PC-3 (cell line): Measurements from ENCODE around the gene SPRR2B. TPM values are rescaled to one million over a fixed set of nuclear protein-coding genes. Genes with fewer than 3 reads are reported as not detected.
"Not testable (repeated sequence)": the region's sequence is repeated elsewhere in the genome, so short reads cannot be mapped to it uniquely, and the experiment has no call there.

Source experiments
- ATAC-seq: fragments of 200-7000 bp; cut with Tn5 transposase; 2 replicates; pipeline ENCODE4 v1.9.1; 2020; ENCODE audit warnings: mild to moderate bottlenecking, moderate library complexity
- BruUV-seq: library from RNA; stranded (reverse); fragments of 400-500 nt; replicated peaks from 2 replicates; lab custom pipeline; 2021; lab: Mats Ljungman, UMichigan
- CTCF ChIA-PET: fragments of 300-600 bp; sonication (Branson Sonifier 250); formaldehyde crosslinking; loops from one replicate; lab custom pipeline; 2022; ENCODE audit warnings: antibody characterized with exemption; lab: Charles Lee
- POLR2A ChIA-PET: fragments of 300-600 bp; sonication (Branson Sonifier 250); formaldehyde crosslinking; loops from one replicate; lab custom pipeline; 2022; ENCODE audit warnings: antibody characterized with exemption; ENCODE audit not compliant: unreplicated experiment; lab: Charles Lee
- DNase-seq: peaks from one replicate; pipeline ENCODE4 v3.0.0-alpha.2; 2015
- H2AFZ ChIP-seq: fragments of 300-600 bp; sonication (generic); 2 replicates; pipeline ENCODE4 v1.6.0; 2016; ENCODE audit warnings: antibody characterized with exemption, low read length
- H3F3A ChIP-seq: fragments of 300-600 bp; sonication (generic); one replicate; pipeline ENCODE4 v1.6.0; 2017; ENCODE audit warnings: antibody characterized with exemption, low read length, control low read depth, mild to moderate bottlenecking; ENCODE audit not compliant: unreplicated experiment
- H3K27ac ChIP-seq: fragments of 300-600 bp; sonication (generic); 2 replicates; pipeline ENCODE4 v1.5.1; 2016; ENCODE audit warnings: mild to moderate bottlenecking, low read length
- H3K27me3 ChIP-seq: fragments of 300-600 bp; sonication (generic); 2 replicates; pipeline ENCODE4 v1.6.1; 2016; ENCODE audit warnings: low read length, mixed read lengths
- H3K36me3 ChIP-seq: fragments of 300-600 bp; sonication (generic); 2 replicates; pipeline ENCODE4 v1.6.1; 2016; ENCODE audit warnings: low read depth, mixed run types, low read length, mixed read lengths
- H3K4me1 ChIP-seq: fragments of 300-600 bp; sonication (generic); 2 replicates; pipeline ENCODE4 v1.5.1; 2016; ENCODE audit warnings: low read length; ENCODE audit not compliant: insufficient read depth
- H3K4me2 ChIP-seq: fragments of 300-600 bp; sonication (generic); 2 replicates; pipeline ENCODE4 v1.6.0; 2016; ENCODE audit warnings: low read length
- H3K4me3 ChIP-seq: fragments of 300-600 bp; sonication (generic); 2 replicates; pipeline ENCODE4 v1.5.1; 2016; ENCODE audit warnings: mild to moderate bottlenecking, low read length, mixed read lengths
- H3K79me2 ChIP-seq: fragments of 300-600 bp; sonication (generic); 2 replicates; pipeline ENCODE4 v1.6.1; 2017; ENCODE audit warnings: low read length, mixed read lengths
- H3K9ac ChIP-seq: fragments of 300-600 bp; sonication (generic); 2 replicates; pipeline ENCODE4 v1.6.0; 2016; ENCODE audit warnings: mild to moderate bottlenecking, low read length
- H3K9me2 ChIP-seq: fragments of 300-600 bp; sonication (generic); replicated peaks from 2 replicates; pipeline ENCODE4 v1.6.1; 2016; ENCODE audit warnings: mixed run types, low read length, mixed read lengths
- H3K9me3 ChIP-seq: fragments of 300-600 bp; sonication (generic); 2 replicates; pipeline ENCODE4 v1.6.1; 2016; ENCODE audit warnings: low read length, mixed read lengths
- H4K20me1 ChIP-seq: fragments of 300-600 bp; sonication (generic); 2 replicates; pipeline ENCODE4 v1.6.1; 2016; ENCODE audit warnings: low read length, mixed read lengths
- EZH2 ChIP-seq: fragments of 300-600 bp; sonication (generic); IDR thresholded peaks from one replicate; pipeline ENCODE4 v1.6.1; 2017; ENCODE audit warnings: antibody characterized with exemption, mild to moderate bottlenecking, low read length; ENCODE audit not compliant: unreplicated experiment
- EZH2phosphoT487 ChIP-seq: fragments of 300-600 bp; sonication (generic); IDR thresholded peaks from 2 replicates; pipeline ENCODE4 v1.6.1; 2018; ENCODE audit warnings: mild to moderate bottlenecking, antibody characterized with exemption, low read length, borderline replicate concordance
- intact Hi-C: fragments of 100-400 bp; cut with micrococcal nuclease; formaldehyde crosslinking; loops from 2 replicates; pipeline ENCODE4 v1.9.0; 2023
- total RNA-seq: library from RNA; depleted of rRNA; stranded (reverse); fragments of >200 nt; gene quantifications from 2 replicates; pipeline ENCODE4 v1.2.3, GENCODE V29; 2014
- TF ChIP-seq, protein P1 (sequence below): fragments of 300-600 bp; sonication (generic); conservative IDR thresholded peaks from 2 replicates; pipeline ENCODE4 v1.5.1; 2017; ENCODE audit warnings: antibody characterized with exemption, low read depth, mild to moderate bottlenecking, low read length

The SPRR2B gene
- total RNA-seq, 1 experiment from 2014 or later: not detected

- H3K27me3 ChIP-seq: peaks cover 17% of the 10 kb centered on the region; the same call in 1 of the 2 replicates
- ATAC-seq: no peak
- H3K9me3 ChIP-seq: no peaks in the 10 kb centered on the region
- POLR2A ChIA-PET: no interaction called here
- H3K79me2 ChIP-seq: no peaks in the 10 kb centered on the region
- DNase-seq: no peak
- H3K4me3 ChIP-seq: no peak overlapping the region
- no peaks in the 10 kb centered on the region for H4K20me1 ChIP-seq
- H3K36me3 ChIP-seq: no peaks in the 10 kb centered on the region
- H2AFZ ChIP-seq: no peak overlapping the region
- H3K27ac ChIP-seq: no peak overlapping the region
- BruUV-seq: no TSS peak
- H3K9me2 ChIP-seq: no peaks in the 10 kb centered on the region
- no peak overlapping the region for H3K9ac ChIP-seq
- H3K4me1 ChIP-seq: no peaks in the 10 kb centered on the region; the same call in 1 of the 2 replicates
- CTCF ChIA-PET: no interaction called here
- no peaks in the 10 kb centered on the region for H3F3A ChIP-seq
- no peak for TF ChIP-seq EZH2
- TF ChIP-seq EZH2phosphoT487: no peak
- TF ChIP-seq, protein P1, sequence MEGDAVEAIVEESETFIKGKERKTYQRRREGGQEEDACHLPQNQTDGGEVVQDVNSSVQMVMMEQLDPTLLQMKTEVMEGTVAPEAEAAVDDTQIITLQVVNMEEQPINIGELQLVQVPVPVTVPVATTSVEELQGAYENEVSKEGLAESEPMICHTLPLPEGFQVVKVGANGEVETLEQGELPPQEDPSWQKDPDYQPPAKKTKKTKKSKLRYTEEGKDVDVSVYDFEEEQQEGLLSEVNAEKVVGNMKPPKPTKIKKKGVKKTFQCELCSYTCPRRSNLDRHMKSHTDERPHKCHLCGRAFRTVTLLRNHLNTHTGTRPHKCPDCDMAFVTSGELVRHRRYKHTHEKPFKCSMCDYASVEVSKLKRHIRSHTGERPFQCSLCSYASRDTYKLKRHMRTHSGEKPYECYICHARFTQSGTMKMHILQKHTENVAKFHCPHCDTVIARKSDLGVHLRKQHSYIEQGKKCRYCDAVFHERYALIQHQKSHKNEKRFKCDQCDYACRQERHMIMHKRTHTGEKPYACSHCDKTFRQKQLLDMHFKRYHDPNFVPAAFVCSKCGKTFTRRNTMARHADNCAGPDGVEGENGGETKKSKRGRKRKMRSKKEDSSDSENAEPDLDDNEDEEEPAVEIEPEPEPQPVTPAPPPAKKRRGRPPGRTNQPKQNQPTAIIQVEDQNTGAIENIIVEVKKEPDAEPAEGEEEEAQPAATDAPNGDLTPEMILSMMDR: no peak
- no peak overlapping the region for H3K4me2 ChIP-seq
- intact Hi-C loops: no loop called here
Observed at GRCh38 chr1:153025797-153026196, 45.6 kb downstream of the SPRR2B start.

- TF ChIP-seq EZH2 (no peak), EZH2phosphoT487 (no peak)
- TF ChIP-seq, protein P1: no peak
- H3K27ac ChIP-seq: no peak overlapping the region
- no peak overlapping the region for H2AFZ ChIP-seq
- CTCF ChIA-PET: no interaction called here
- no peak overlapping the region for H3K9ac ChIP-seq
- peaks cover 25% of the 10 kb centered on the region; the same call in 1 of the 2 replicates for H3K27me3 ChIP-seq
- H3K9me3 ChIP-seq: no peaks in the 10 kb centered on the region
- POLR2A ChIA-PET: no interaction called here
- H3K4me3 ChIP-seq: no peak overlapping the region
- no TSS peak for BruUV-seq
- no peaks in the 10 kb centered on the region for H3K79me2 ChIP-seq
- H3F3A ChIP-seq: no peaks in the 10 kb centered on the region
- no peaks in the 10 kb centered on the region for H3K36me3 ChIP-seq
- H4K20me1 ChIP-seq: no peaks in the 10 kb centered on the region
- H3K9me2 ChIP-seq: no peaks in the 10 kb centered on the region
- no peak overlapping the region for H3K4me2 ChIP-seq
- intact Hi-C loops: no loop called here
- ATAC-seq (no peak), DNase-seq (no peak)
- H3K4me1 ChIP-seq: no peaks in the 10 kb centered on the region
Observed at GRCh38 chr1:153024413-153024812, 47.0 kb downstream of the SPRR2B start.

- Histone ChIP-seq H3K4me1 (no peaks in the 10 kb centered on the region), H3K4me2 (no peak overlapping the region), H3K36me3 (no peaks in the 10 kb centered on the region), H3K9ac (no peak overlapping the region), H3K9me2 (no peaks in the 10 kb centered on the region), H3K79me2 (no peaks in the 10 kb centered on the region), H3K27me3 (peaks cover 35% of the 10 kb centered on the region; the same call in 1 of the 2 replicates), H3F3A (no peaks in the 10 kb centered on the region), H2AFZ (no peak overlapping the region), H3K9me3 (no peaks in the 10 kb centered on the region), H4K20me1 (no peaks in the 10 kb centered on the region), H3K4me3 (no peak overlapping the region), H3K27ac (no peak overlapping the region)
- POLR2A ChIA-PET: no interaction called here
- BruUV-seq: no TSS peak
- no peak for ATAC-seq
- CTCF ChIA-PET: no interaction called here
- no peak for DNase-seq
- intact Hi-C loops: no loop called here
- no peak for TF ChIP-seq EZH2
- TF ChIP-seq, protein P1: no peak
Observed at GRCh38 chr1:153023109-153023508, 48.3 kb downstream of the SPRR2B start.

- H3K4me2 ChIP-seq, H3K9ac ChIP-seq, H3K9me3 ChIP-seq, H3K4me1 ChIP-seq, H3K79me2 ChIP-seq, BruUV-seq, DNase-seq, H3K36me3 ChIP-seq, CTCF ChIA-PET, H4K20me1 ChIP-seq, H3K27ac ChIP-seq, H3K4me3 ChIP-seq, H3F3A ChIP-seq, ATAC-seq, H2AFZ ChIP-seq, POLR2A ChIA-PET, intact Hi-C loops, H3K9me2 ChIP-seq: not testable (repeated sequence)
- H3K27me3 ChIP-seq: peaks cover 35% of the 10 kb centered on the region; the same call in 1 of the 2 replicates
Observed at GRCh38 chr1:153022340-153022739, 49.1 kb downstream of the SPRR2B start.
